IMR-90 (cell line): ENCODE results near the gene TLR3. TPM values are rescaled to one million over a fixed set of nuclear protein-coding genes. Genes with fewer than 3 reads are reported as not detected.

Experiments
- ATAC-seq: fragments of 200-7000 bp; cut with Tn5 transposase; 2 replicates; pipeline ENCODE4 v1.9.1; 2020; ENCODE audit warnings: low read depth, mild to moderate bottlenecking, moderate library complexity
- BruUV-seq: library from RNA; stranded (reverse); fragments of 400-500 nt; replicated peaks from 2 replicates; lab custom pipeline; 2021; lab: Mats Ljungman, UMichigan
- CTCF ChIA-PET: fragments of 300-600 bp; formaldehyde crosslinking; extraction: SDS; loops from one replicate; lab custom pipeline; 2021; ENCODE audit warnings: antibody characterized with exemption; lab: Yijun Ruan, JAX
- POLR2A ChIA-PET: fragments of 300-600 bp; sonication (Branson Sonifier 250); formaldehyde crosslinking; loops from one replicate; lab custom pipeline; 2022; ENCODE audit warnings: antibody characterized with exemption; ENCODE audit not compliant: unreplicated experiment; lab: Charles Lee
- DNase-seq: peaks from one replicate; pipeline ENCODE4 v3.0.0; 2013
- H2AFZ ChIP-seq: replicated peaks from 2 replicates; pipeline ENCODE3; 2013; ENCODE audit warnings: low read length, mild to moderate bottlenecking; ENCODE audit not compliant: poor library complexity
- H2AK5ac ChIP-seq: 2 replicates; pipeline ENCODE4 v1.6.1; 2013; ENCODE audit warnings: low read depth, low read length, inconsistent platforms
- H2AK9ac ChIP-seq: replicated peaks from 2 replicates; pipeline ENCODE3; 2013; ENCODE audit warnings: mild to moderate bottlenecking, low read depth, low read length, moderate library complexity; ENCODE audit not compliant: poor library complexity
- H2BK120ac ChIP-seq: 2 replicates; pipeline ENCODE4 v1.6.1; 2013; ENCODE audit warnings: low read depth, low read length, inconsistent platforms
- H2BK15ac ChIP-seq: 3 replicates; pipeline ENCODE4 v1.6.1; 2013; ENCODE audit warnings: low read depth, low read length, inconsistent platforms
- H2BK20ac ChIP-seq: 2 replicates; pipeline ENCODE4 v1.6.1; 2013; ENCODE audit warnings: low read depth, mild to moderate bottlenecking, inconsistent platforms, low read length, moderate library complexity
- H2BK5ac ChIP-seq: 2 replicates; pipeline ENCODE4 v1.6.1; 2013; ENCODE audit warnings: mild to moderate bottlenecking, low read depth, low read length, inconsistent platforms; ENCODE audit not compliant: poor library complexity, severe bottlenecking
- H3K14ac ChIP-seq: replicated peaks from 2 replicates; pipeline ENCODE4 v1.6.1; 2013; ENCODE audit warnings: low read depth, low read length, inconsistent platforms
- H3K18ac ChIP-seq: 2 replicates; pipeline ENCODE4 v1.6.1; 2013; ENCODE audit warnings: low read depth, low read length, control low read depth
- H3K23ac ChIP-seq: 2 replicates; pipeline ENCODE4 v1.6.1; 2013; ENCODE audit warnings: low read depth, low read length, inconsistent platforms
- H3K27ac ChIP-seq: 2 replicates; pipeline ENCODE4 v1.5.1; 2013; ENCODE audit warnings: mild to moderate bottlenecking, control low read depth, low read length; ENCODE audit not compliant: insufficient read depth
- H3K27me3 ChIP-seq: 2 replicates; pipeline ENCODE4 v1.6.1; 2013; ENCODE audit warnings: low read length; ENCODE audit not compliant: control insufficient read depth, insufficient read depth
- H3K36me3 ChIP-seq: 2 replicates; pipeline ENCODE4 v1.6.1; 2013; ENCODE audit warnings: low read length, mixed read lengths; ENCODE audit not compliant: control insufficient read depth, insufficient read depth
- H3K4ac ChIP-seq: 2 replicates; pipeline ENCODE4 v1.6.1; 2013; ENCODE audit warnings: low read depth, low read length, inconsistent platforms
- H3K4me1 ChIP-seq: 2 replicates; pipeline ENCODE4 v1.6.1; 2013; ENCODE audit warnings: low read length, mixed read lengths; ENCODE audit not compliant: control insufficient read depth, insufficient read depth
- H3K4me2 ChIP-seq: 2 replicates; pipeline ENCODE4 v1.6.1; 2013; ENCODE audit warnings: low read depth, mild to moderate bottlenecking, control low read depth, low read length, moderate library complexity
- H3K4me3 ChIP-seq: 2 replicates; pipeline ENCODE4 v1.5.1; 2013; ENCODE audit warnings: low read depth, mild to moderate bottlenecking, control low read depth, low read length, moderate library complexity; ENCODE audit not compliant: insufficient read depth
- H3K56ac ChIP-seq: 2 replicates; pipeline ENCODE4 v1.6.1; 2013; ENCODE audit warnings: low read length, inconsistent platforms; ENCODE audit not compliant: insufficient read depth; ENCODE audit errors: extremely low read depth
- H3K79me1 ChIP-seq, 2 experiments: 2 replicates each; pipeline ENCODE4 v1.6.1; 2013; ENCODE audit warnings: low read length in 2 of 2, inconsistent platforms in 1 of 2, low read depth in 1 of 2
- H3K9ac ChIP-seq: 2 replicates; pipeline ENCODE4 v1.6.1; 2013; ENCODE audit warnings: low read depth, low read length, control low read depth
- H3K9me1 ChIP-seq: 2 replicates; pipeline ENCODE4 v1.6.1; 2013; ENCODE audit warnings: low read length, inconsistent platforms; ENCODE audit not compliant: insufficient read depth
- H3K9me3 ChIP-seq: 2 replicates; pipeline ENCODE4 v1.6.1; 2013; ENCODE audit warnings: low read length; ENCODE audit not compliant: control insufficient read depth, insufficient read depth
- H4K20me1 ChIP-seq: 2 replicates; pipeline ENCODE4 v1.6.1; 2013; ENCODE audit warnings: low read length, inconsistent platforms; ENCODE audit not compliant: insufficient read depth
- H4K5ac ChIP-seq: 2 replicates; pipeline ENCODE4 v1.6.1; 2013; ENCODE audit warnings: mild to moderate bottlenecking, low read depth, low read length, control low read depth
- H4K8ac ChIP-seq, 2 experiments: 2 replicates each; pipeline ENCODE4 v1.6.1; 2013; ENCODE audit warnings: low read depth in 2 of 2, low read length in 2 of 2, control low read depth in 1 of 2, inconsistent platforms in 1 of 2
- H4K91ac ChIP-seq: 2 replicates; pipeline ENCODE4 v1.6.1; 2013; ENCODE audit warnings: low read depth, low read length, inconsistent platforms; ENCODE audit not compliant: insufficient read depth
- CEBPB ChIP-seq: IDR thresholded peaks from 2 replicates; pipeline ENCODE4 v1.6.1; 2012; ENCODE audit warnings: low read depth, low read length, improper control_type of control experiment
- POLR2A ChIP-seq: IDR thresholded peaks from 2 replicates; pipeline ENCODE4 v1.6.1; 2012; ENCODE audit warnings: mild to moderate bottlenecking, low read depth, low read length
- RFX5 ChIP-seq: IDR thresholded peaks from 2 replicates; pipeline ENCODE4 v1.8.0; 2012; ENCODE audit warnings: low read depth, mild to moderate bottlenecking, low read length, moderate library complexity
- SMC3 ChIP-seq: fragments of 150-350 bp; IDR thresholded peaks from 2 replicates; pipeline ENCODE4 v1.6.1; 2016; ENCODE audit warnings: low read depth, mild to moderate bottlenecking, antibody characterized with exemption, low read length, moderate library complexity
- WGBS, 2 experiments: methylation state at CpG; one replicate each; pipeline versions ENCODE4 v1.1.5 to v1.1.7; 2013; ENCODE audit warnings: missing lambda C conversion rate in 2 of 2; ENCODE audit not compliant: insufficient read length in 1 of 2; ENCODE audit errors: extremely low coverage in 2 of 2; 5-methylcytosine and 5-hydroxymethylcytosine counted together
- dilution Hi-C: fragments of 300-500 bp; cut with HindIII; formaldehyde crosslinking; loops from one replicate; pipeline ENCODE4 v1.14.3; 2018; ENCODE audit warnings: low sequenced_read_pairs; ENCODE audit not compliant: unreplicated experiment
- in situ Hi-C: fragments of 300-500 bp; cut with MboI; formaldehyde crosslinking; loops from 3 replicates; pipeline ENCODE4 v1.14.3; 2019; ENCODE audit warnings: low sequenced_read_pairs, inconsistent platforms, mixed read lengths
- intact Hi-C: fragments of 100-400 bp; cut with micrococcal nuclease; formaldehyde crosslinking; loops from 2 replicates; pipeline ENCODE4 v1.10.0; 2022
- polyA plus RNA-seq, 3 experiments: library from polyadenylated mRNA; depleted of rRNA; stranded (reverse); fragments of >200 nt; gene quantifications; 2 replicates each; pipeline ENCODE4 v1.2.3, GENCODE V29; 2012; ENCODE audit warnings: low replicate concordance in 1 of 3
- total RNA-seq: library from RNA; depleted of rRNA; stranded (reverse); fragments of >200 nt; gene quantifications from 2 replicates; pipeline ENCODE4 v1.2.3, GENCODE V29; 2012

The TLR3 gene
- total and polyA plus RNA-seq, 2 of the 4 experiments (the other 2 are of a cell fraction) = 0.12 to 0.36 TPM

- DNase-seq (no peak), ATAC-seq (peak; percentile 49; the same call in 1 of the 2 replicates)
- Histone ChIP-seq H3K27me3 (no peaks in the 10 kb centered on the region), H3K4me1 (no peaks in the 10 kb centered on the region), H2AK9ac (no peak overlapping the region), H2BK15ac (no peak overlapping the region), H2AFZ (no peak overlapping the region), H3K9ac (no peak overlapping the region), H3K56ac (no peak overlapping the region), H3K4me2 (no peak overlapping the region), H3K36me3 (no peaks in the 10 kb centered on the region), H4K20me1 (no peaks in the 10 kb centered on the region), H3K4me3 (no peak overlapping the region), H3K9me3 (no peaks in the 10 kb centered on the region), H3K14ac (no peak overlapping the region), H3K18ac (no peak overlapping the region), H3K23ac (no peak overlapping the region), H2BK120ac (no peak overlapping the region), H3K79me1 (no peaks in the 10 kb centered on the region), H2BK5ac (no peak overlapping the region), H3K9me1 (no peaks in the 10 kb centered on the region), H4K5ac (no peak overlapping the region), H3K4ac (no peak overlapping the region), H2AK5ac (no peak overlapping the region), H4K91ac (no peak overlapping the region), H4K8ac (no peak overlapping the region), H2BK20ac (no peak overlapping the region), H3K27ac (no peak overlapping the region)
- TF ChIP-seq CEBPB (no peak), POLR2A (no peak), SMC3 (no peak), RFX5 (no peak)
- in situ Hi-C loops (no loop called here), intact Hi-C loops (no loop called here), dilution Hi-C loops (no loop called here)
- CTCF ChIA-PET = interaction anchor here (0.5 kb wide), 2 partner anchors 390 to 440 kb away, joined by 3 read pairs; no protein-coding TSS in a partner anchor
- 40% methylated on average over 1 of the region's 4 CpGs; no CpG with 5 or more reads in 1 of the 2 experiments for WGBS, 2 experiments
- POLR2A ChIA-PET = no interaction called here
- BruUV-seq = no TSS peak
Observed at GRCh38 chr4:186082221-186082620, 13.3 kb downstream of the TLR3 start.
